CD14-positive monocyte (primary cell): Measurements from ENCODE around the gene AMACR. TPM values are rescaled to one million over a fixed set of nuclear protein-coding genes. Genes with fewer than 3 reads are reported as not detected.
"Not testable (repeated sequence)": the region's sequence is repeated elsewhere in the genome, so short reads cannot be mapped to it uniquely, and the experiment has no call there.

Experiments used
- DNase-seq, 3 donors: peaks; one replicate each; pipeline ENCODE4 v3.0.0-alpha.2; 2011 to 2022
- H2AFZ ChIP-seq: 2 replicates; pipeline ENCODE4 v1.6.0; 2012; ENCODE audit warnings: mild to moderate bottlenecking, low read depth, low read length, inconsistent platforms; ENCODE audit not compliant: insufficient read depth, poor library complexity, severe bottlenecking
- H3K27ac ChIP-seq, 2 donors: 1 replicate in 1 of 2; 2 replicates in 1 of 2; pipeline ENCODE4 v1.5.1; 2012 to 2013; ENCODE audit warnings: low read length in 2 of 2, control low read depth in 1 of 2, inconsistent platforms in 1 of 2, low read depth in 1 of 2, mild to moderate bottlenecking in 1 of 2
- H3K27me3 ChIP-seq, 2 donors: one replicate each; pipeline versions ENCODE4 v1.6.0 to v1.6.1; 2011 to 2013; ENCODE audit warnings: low read length in 2 of 2; ENCODE audit not compliant: control insufficient read depth in 2 of 2, insufficient read depth in 2 of 2
- H3K36me3 ChIP-seq, 2 donors: replicated peaks in 1 of 2; 1 replicate in 1 of 2; 2 replicates in 1 of 2; pipeline versions ENCODE4 v1.5.1 to v1.6.1; 2012 to 2013; ENCODE audit warnings: low read length in 2 of 2, control low read depth in 1 of 2, inconsistent platforms in 1 of 2, mild to moderate bottlenecking in 1 of 2; ENCODE audit not compliant: insufficient read depth in 2 of 2, control insufficient read depth in 1 of 2
- H3K4me1 ChIP-seq, 2 donors: 1 replicate in 1 of 2; 2 replicates in 1 of 2; pipeline versions ENCODE4 v1.5.1 to v1.6.1; 2012 to 2013; ENCODE audit warnings: low read length in 2 of 2, control low read depth in 1 of 2, inconsistent platforms in 1 of 2, mild to moderate bottlenecking in 1 of 2, moderate library complexity in 1 of 2; ENCODE audit not compliant: insufficient read depth in 2 of 2, control insufficient read depth in 1 of 2
- H3K4me2 ChIP-seq: replicated peaks from 2 replicates; pipeline ENCODE3; 2012; ENCODE audit warnings: low read length, moderate library complexity, mild to moderate bottlenecking; ENCODE audit not compliant: poor library complexity, severe bottlenecking; ENCODE audit errors: extremely low read depth
- H3K4me3 ChIP-seq, 3 experiments: fragments of 200-600 bp in 1 of 3; sonication (generic) in 1 of 3; replicated peaks in 1 of 3; 1 replicate in 2 of 3; 2 replicates in 1 of 3; pipeline ENCODE4 v1.5.1; 2011 to 2013; ENCODE audit warnings: low read length in 3 of 3, mild to moderate bottlenecking in 3 of 3, control low read depth in 2 of 3, low read depth in 2 of 3, inconsistent platforms in 1 of 3, moderate library complexity in 1 of 3
- H3K79me2 ChIP-seq: 2 replicates; pipeline ENCODE4 v1.6.0; 2012; ENCODE audit warnings: mild to moderate bottlenecking, control low read depth, inconsistent platforms, low read length, moderate library complexity; ENCODE audit not compliant: insufficient read depth
- H3K9ac ChIP-seq: 2 replicates; pipeline ENCODE4 v1.6.0; 2017; ENCODE audit warnings: low read length, mild to moderate bottlenecking; ENCODE audit not compliant: insufficient read depth, poor library complexity, severe bottlenecking
- H3K9me3 ChIP-seq, 2 donors: replicated peaks in 1 of 2; 1 replicate in 1 of 2; 2 replicates in 1 of 2; pipeline versions ENCODE4 v1.5.1 to v1.6.1; 2012 to 2013; ENCODE audit warnings: low read length in 2 of 2, control low read depth in 1 of 2; ENCODE audit not compliant: control insufficient read depth in 1 of 2, insufficient read depth in 1 of 2
- H4K20me1 ChIP-seq: 2 replicates; pipeline ENCODE4 v1.6.0; 2012; ENCODE audit warnings: mild to moderate bottlenecking, low read length, control low read depth, moderate library complexity; ENCODE audit not compliant: insufficient read depth
- H3K27ac Mint-ChIP-seq, 7 donors: one replicate each; pipeline ENCODE4 v1.8.0; 2020; ENCODE audit warnings: mild to moderate bottlenecking in 7 of 7, mixed read lengths in 7 of 7, moderate library complexity in 6 of 7, inconsistent platforms in 2 of 7
- H3K27me3 Mint-ChIP-seq, 3 donors: one replicate each; pipeline ENCODE4 v1.8.0; 2021 to 2022; ENCODE audit warnings: low read depth in 3 of 3, mild to moderate bottlenecking in 3 of 3, mixed read lengths in 3 of 3, moderate library complexity in 3 of 3, inconsistent platforms in 1 of 3
- H3K36me3 Mint-ChIP-seq, 2 donors: one replicate each; pipeline ENCODE4 v1.8.0; 2020; ENCODE audit warnings: mixed read lengths in 2 of 2, inconsistent platforms in 1 of 2, mild to moderate bottlenecking in 1 of 2
- H3K4me1 Mint-ChIP-seq: one replicate; pipeline ENCODE4 v1.8.0; 2020; ENCODE audit warnings: mild to moderate bottlenecking, mixed read lengths
- H3K4me3 Mint-ChIP-seq, 2 donors: one replicate each; pipeline ENCODE4 v1.8.0; 2020; ENCODE audit warnings: mild to moderate bottlenecking in 2 of 2, mixed read lengths in 2 of 2, moderate library complexity in 1 of 2
- H3K9me3 Mint-ChIP-seq, 7 donors: one replicate each; pipeline ENCODE4 v1.8.0; 2020 to 2022; ENCODE audit warnings: mixed read lengths in 7 of 7, mild to moderate bottlenecking in 6 of 7, moderate library complexity in 6 of 7, inconsistent platforms in 2 of 7
- WGBS: methylation state at CpG from one replicate; pipeline ENCODE4 v1.1.5; 2013; ENCODE audit warnings: missing lambda C conversion rate; ENCODE audit not compliant: insufficient coverage; 5-methylcytosine and 5-hydroxymethylcytosine counted together
- intact Hi-C, 2 donors: fragments of 100-400 bp; cut with micrococcal nuclease; formaldehyde crosslinking; loops; one replicate each; pipeline versions ENCODE4 v1.15.0 to v1.15.1; 2023
- polyA plus RNA-seq, 3 donors: library from polyadenylated mRNA; depleted of rRNA in 1 of 3; unstranded in 2 of 3; stranded (reverse) in 1 of 3; fragments of 300-500 nt in 2 of 3; fragments of >200 nt in 1 of 3; fragmentation: Illumina TruSeq in 2 of 3; gene quantifications; 1 replicate in 2 of 3; 2 replicates in 1 of 3; pipeline ENCODE4 v1.2.3, GENCODE V29; 2012 to 2021
- TF ChIP-seq, protein P1 (sequence below): fragments of 200-600 bp; IDR thresholded peaks from one replicate; pipeline ENCODE4 v1.8.0; 2022; ENCODE audit warnings: antibody characterized with exemption, mild to moderate bottlenecking

Gene AMACR
- polyA plus RNA-seq, 3 donors: 1.2 to 6.1 (median 4.8) TPM

DNA sequence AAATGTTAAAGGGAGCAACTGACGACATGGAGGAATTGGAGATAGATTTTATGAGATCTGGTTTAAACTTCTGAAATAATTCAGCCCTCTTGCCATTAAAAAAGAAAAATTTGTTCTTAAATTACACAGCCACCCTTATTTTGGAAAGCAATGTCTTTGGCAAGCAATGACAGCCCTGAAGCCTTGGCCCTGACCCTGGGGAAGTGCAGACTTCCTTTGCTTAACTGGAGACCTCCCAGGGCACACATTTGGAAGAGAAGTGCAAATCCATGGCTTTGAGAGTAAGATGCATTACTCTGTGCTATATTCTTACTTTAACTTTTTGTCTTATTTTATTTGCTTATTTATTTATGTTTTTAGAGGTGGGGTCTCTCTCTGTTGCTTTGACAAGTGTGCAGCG, 49.7 kb downstream of the AMACR start:
- no peak overlapping the region for H2AFZ ChIP-seq

GRCh38 chr5:33957577-33958150, 50.2 kb downstream of the AMACR start:
- Mint-ChIP-seq H3K36me3 (no peaks in the 10 kb centered on the region), H3K4me3 (no peak overlapping the region), H3K9me3 (peaks cover 0 to 11% (median 6%) of the 10 kb centered on the region in 7 donors), H3K27me3 (peaks cover 1 to 4% (median 2%) of the 10 kb centered on the region in 3 donors), H3K4me1 (no peaks in the 10 kb centered on the region), H3K27ac (no peak overlapping the region)
- H3K27ac ChIP-seq: no peak overlapping the region
- H3K4me2 ChIP-seq: no peak overlapping the region
- WGBS: no CpG with 5 or more reads among the region's 2 CpGs
- H3K4me3 ChIP-seq: no peak overlapping the region
- no peaks in the 10 kb centered on the region for H4K20me1 ChIP-seq
- no peaks in the 10 kb centered on the region for H3K79me2 ChIP-seq
- no peaks in the 10 kb centered on the region for H3K4me1 ChIP-seq
- H3K9me3 ChIP-seq: peaks cover 0 to 7% of the 10 kb centered on the region in 2 donors
- no peaks in the 10 kb centered on the region for H3K27me3 ChIP-seq
- no peak for DNase-seq
- H3K36me3 ChIP-seq: no peaks in the 10 kb centered on the region
- no peak overlapping the region for H3K9ac ChIP-seq
- TF ChIP-seq, protein P1, sequence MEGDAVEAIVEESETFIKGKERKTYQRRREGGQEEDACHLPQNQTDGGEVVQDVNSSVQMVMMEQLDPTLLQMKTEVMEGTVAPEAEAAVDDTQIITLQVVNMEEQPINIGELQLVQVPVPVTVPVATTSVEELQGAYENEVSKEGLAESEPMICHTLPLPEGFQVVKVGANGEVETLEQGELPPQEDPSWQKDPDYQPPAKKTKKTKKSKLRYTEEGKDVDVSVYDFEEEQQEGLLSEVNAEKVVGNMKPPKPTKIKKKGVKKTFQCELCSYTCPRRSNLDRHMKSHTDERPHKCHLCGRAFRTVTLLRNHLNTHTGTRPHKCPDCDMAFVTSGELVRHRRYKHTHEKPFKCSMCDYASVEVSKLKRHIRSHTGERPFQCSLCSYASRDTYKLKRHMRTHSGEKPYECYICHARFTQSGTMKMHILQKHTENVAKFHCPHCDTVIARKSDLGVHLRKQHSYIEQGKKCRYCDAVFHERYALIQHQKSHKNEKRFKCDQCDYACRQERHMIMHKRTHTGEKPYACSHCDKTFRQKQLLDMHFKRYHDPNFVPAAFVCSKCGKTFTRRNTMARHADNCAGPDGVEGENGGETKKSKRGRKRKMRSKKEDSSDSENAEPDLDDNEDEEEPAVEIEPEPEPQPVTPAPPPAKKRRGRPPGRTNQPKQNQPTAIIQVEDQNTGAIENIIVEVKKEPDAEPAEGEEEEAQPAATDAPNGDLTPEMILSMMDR: no peak
- intact Hi-C loops: no loop called here
- H2AFZ ChIP-seq: no peak overlapping the region

More for the DNA sequence above, 49.7 kb downstream of the AMACR start:
- Mint-ChIP-seq H3K4me3 (no peak overlapping the region), H3K27me3 (peaks cover 1 to 4% (median 2%) of the 10 kb centered on the region in 3 donors), H3K36me3 (no peaks in the 10 kb centered on the region), H3K9me3 (peaks cover 0 to 11% (median 6%) of the 10 kb centered on the region in 7 donors), H3K4me1 (no peaks in the 10 kb centered on the region), H3K27ac (no peak overlapping the region)
- H3K36me3 ChIP-seq: no peaks in the 10 kb centered on the region
- H3K4me2 ChIP-seq: no peak overlapping the region
- TF ChIP-seq, protein P1: no peak
- no peaks in the 10 kb centered on the region for H3K27me3 ChIP-seq
- H3K79me2 ChIP-seq: no peaks in the 10 kb centered on the region
- no peak overlapping the region for H3K4me3 ChIP-seq
- DNase-seq: no peak
- H3K9ac ChIP-seq: no peak overlapping the region
- H3K9me3 ChIP-seq: peaks cover 0 to 7% of the 10 kb centered on the region in 2 donors
- H3K4me1 ChIP-seq: no peaks in the 10 kb centered on the region
- no peaks in the 10 kb centered on the region for H4K20me1 ChIP-seq
- no peak overlapping the region for H3K27ac ChIP-seq
- intact Hi-C loops: no loop called here
- no CpG with 5 or more reads among the region's 2 CpGs for WGBS

DNA sequence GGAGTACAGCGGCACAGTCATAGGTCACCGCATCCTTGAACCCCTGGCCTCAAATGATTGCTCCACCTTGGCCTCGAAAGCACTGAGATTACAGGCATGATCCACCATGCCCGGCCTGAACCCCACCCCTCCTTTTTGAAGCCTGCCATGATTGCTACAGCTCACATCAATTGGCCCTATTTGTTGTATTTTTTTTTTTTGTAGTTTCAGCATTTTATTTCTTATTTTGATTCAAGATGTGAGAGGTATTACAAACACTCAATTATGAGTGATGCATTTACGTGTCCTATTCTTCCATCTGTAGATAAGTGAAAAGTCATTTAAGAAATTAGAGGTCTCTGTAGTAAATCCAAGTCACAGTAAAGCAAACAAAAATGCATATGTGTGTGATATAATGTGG, 55.7 kb downstream of the AMACR start:
- H3K4me3 Mint-ChIP-seq, H3K36me3 Mint-ChIP-seq, H3K4me1 ChIP-seq, H3K27ac ChIP-seq, H3K4me1 Mint-ChIP-seq, DNase-seq, H3K27me3 Mint-ChIP-seq, H3K36me3 ChIP-seq, intact Hi-C loops, H3K9me3 ChIP-seq, H3K9ac ChIP-seq, H3K4me3 ChIP-seq, H3K27me3 ChIP-seq, H4K20me1 ChIP-seq, H3K4me2 ChIP-seq, H2AFZ ChIP-seq, H3K79me2 ChIP-seq, H3K27ac Mint-ChIP-seq: not testable (repeated sequence)
- WGBS: no CpG with 5 or more reads among the region's 5 CpGs
- H3K9me3 Mint-ChIP-seq: peaks cover 0 to 11% (median 6%) of the 10 kb centered on the region in 7 donors
